GM19240 (cell line): ENCODE data around the gene SPAG6.
"Not testable (repeated sequence)": the region's sequence is repeated elsewhere in the genome, so short reads cannot be mapped to it uniquely, and the experiment has no call there.

ENCODE experiments used
- DNase-seq: peaks from one replicate; pipeline ENCODE4 v3.0.0; 2011; ENCODE audit warnings: low spot score; ENCODE audit not compliant: insufficient read length

SPAG6 gene

DNA sequence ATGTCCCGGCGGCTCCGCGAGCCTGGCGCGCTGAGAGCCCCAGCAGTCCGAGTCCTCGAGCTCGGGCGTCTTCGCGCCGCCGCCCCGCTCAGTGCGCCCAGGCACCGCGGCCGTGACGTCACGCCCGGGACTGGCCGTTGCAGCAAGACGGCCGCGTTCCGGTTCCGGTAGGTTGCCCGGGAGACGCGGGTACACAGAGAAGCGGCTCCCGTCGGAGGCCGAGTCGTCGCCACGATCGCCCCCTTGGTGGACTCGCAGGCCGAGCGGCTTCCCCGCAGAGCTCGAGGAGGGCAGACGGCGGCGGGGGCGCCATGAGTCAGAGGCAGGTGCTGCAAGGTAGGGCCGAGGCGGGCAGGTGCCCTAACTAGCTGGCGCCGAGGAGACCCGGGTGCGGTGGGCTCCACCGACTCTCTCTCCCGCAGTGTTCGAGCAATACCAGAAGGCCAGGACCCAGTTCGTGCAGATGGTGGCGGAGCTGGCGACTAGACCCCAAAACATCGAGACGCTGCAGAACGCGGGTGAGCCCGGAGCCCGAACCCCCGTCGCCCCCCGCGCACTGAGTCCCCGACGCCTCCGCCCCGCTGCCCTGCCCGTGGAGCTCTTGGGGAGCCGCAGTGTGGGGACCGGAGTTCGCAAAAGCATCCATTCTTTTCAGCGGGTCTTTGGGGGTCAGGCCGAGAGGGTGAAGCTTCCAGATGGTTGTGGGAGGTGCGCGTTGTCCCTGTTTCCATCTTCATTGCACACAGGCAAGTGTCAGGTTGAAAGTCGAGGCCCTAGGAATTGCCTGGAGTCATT, at the start of gene SPAG6:
Gene SPAG6, plus strand, starts transcription at position 196 of the 795 bp plus-strand sequence. Its CDS starts 116 bp downstream, at position 312.
- no peak for DNase-seq

GRCh38 chr10:22301193-22301592, 44.1 kb upstream of the SPAG6 start:
- DNase-seq, result no peak

GRCh38 chr10:22303461-22303860, 41.8 kb upstream of the SPAG6 start:
- DNase-seq, result no peak

DNA sequence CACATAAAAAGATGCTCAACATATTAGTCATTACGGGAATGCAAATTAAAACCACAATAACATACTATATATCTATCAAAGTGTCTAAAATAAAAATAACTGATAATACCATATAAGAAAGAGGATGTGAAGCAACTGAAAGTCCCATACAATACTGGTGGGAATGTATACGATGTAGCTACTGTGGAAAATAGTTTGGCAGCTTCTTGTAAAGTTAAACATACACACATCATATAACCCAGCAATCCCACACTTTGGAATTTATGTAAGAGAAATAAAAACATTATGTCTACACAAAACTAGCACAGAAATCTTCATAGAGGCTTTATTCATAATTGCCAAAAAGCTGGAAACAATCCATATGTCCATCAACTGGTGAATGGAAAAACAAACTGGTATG, 39.6 kb upstream of the SPAG6 start:
- no peak for DNase-seq

DNA sequence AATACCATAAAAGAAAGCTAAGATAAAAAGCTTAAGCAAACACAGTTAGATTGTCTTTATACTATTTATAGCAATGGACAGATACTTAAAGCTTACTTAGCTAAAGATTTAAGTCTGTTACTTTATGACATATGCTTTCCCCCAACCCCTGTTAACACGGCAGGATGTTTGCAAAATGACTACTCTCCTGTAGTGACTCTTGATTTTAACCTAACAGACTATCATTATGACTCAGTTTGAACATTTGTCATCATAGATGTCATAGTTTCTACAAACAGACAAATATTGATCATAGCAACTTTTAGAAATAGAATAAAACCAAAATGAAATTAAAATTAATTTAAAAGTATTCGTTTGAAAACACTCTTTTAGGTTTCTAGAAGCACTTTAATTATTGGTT, 36.9 kb upstream of the SPAG6 start:
- DNase-seq, result no peak

DNA sequence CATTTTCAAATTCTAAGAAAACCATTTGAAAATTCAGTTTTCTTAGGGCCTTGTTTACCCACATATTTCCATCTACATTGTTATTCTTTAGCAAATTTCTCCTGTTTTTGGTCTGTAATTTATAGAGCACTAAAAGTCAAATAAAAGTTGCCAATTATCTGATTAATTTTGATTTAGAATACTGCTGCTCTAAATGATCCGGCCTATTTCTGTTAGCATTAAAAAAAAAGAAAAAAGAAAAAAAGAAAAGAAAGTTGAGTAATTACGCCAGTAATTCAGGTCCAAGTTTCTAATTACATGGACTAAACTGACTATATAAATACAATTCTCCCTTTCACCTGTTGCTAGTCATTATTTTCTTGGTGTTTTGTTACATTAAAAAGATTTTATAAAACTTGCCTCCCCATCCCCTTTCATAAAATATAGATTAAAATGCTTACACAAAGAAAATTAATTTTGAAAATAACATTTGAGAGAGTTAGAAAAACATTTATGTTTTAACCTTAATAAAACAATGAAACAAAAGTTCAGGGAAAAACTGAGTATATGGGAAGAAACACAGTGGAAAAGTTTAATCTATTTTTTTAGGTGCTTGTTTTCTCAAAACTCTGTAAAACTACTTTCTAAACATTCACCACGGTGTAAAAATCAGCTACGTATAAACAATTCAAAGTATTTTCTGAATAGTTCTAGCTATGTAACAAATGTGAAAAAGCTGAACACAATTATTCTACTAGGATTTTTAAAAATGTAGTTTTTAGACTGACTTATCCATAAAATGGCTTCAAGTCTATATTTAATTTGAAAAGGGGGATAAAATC, 35.9 kb upstream of the SPAG6 start:
- DNase-seq, result no peak

- DNase-seq, result not testable (repeated sequence)
Measured at GRCh38 chr10:22310012-22310411, 35.3 kb upstream of the SPAG6 start.

DNA sequence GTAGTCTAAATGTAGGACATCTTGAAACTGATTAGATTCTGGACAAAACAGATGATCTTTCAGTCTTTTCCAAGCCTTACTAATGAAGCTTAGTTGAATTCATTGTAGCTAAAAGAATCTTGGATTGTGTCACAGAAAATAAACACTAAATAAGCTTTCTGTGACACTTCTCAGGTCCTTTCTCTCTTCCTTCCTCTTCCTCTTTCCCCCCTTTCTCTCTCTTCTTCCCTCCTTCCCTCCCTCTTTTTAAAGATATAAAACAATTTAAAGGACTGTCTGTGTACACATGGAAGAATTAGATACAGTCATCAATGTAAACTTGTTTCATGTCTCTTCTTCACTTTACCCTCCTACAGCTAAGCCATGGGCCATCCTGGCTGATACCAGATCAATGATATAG, 34.4 kb upstream of the SPAG6 start:
- no peak for DNase-seq

- DNase-seq, result no peak
Measured at GRCh38 chr10:22314852-22315251, 30.4 kb upstream of the SPAG6 start.

DNA sequence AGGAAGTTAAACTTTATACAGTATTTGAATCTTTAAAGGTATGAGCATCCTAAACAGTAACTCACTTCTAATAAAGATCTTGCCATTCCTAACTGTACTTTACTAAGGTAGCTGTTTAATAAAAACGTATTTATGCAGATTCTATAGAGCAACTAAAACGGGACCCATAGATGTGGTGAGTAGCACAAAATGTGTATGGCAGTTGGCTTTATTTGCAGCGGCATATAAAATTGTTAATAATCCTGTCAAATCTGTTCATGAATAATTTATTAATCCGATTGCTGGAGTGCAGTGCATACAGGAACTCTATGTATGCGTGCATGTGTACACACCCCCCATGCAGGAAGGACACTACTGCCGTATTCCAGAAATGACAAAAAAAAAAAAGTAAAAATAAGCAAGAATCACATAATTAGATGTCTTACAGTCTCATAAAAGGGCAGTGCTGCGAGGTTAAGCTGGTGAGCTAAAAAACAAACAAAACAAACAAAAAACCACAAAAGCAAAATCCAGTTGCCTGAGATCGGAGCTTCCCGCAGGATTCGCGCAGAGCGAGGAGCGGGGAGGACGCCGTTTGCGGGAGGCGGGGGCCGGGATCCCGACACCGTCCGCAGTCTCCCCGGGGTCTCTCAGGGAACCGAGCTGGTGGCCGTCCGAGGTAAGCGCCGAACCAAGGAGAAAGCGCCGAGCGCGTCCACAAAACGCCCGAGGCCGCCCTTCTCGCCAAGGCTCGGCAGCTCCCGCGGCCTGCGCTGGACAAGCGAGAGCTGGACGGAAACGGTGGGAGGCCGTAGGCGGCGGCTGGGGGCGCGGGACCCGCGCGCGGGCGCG, 29.6 kb upstream of the SPAG6 start:
- no peak for DNase-seq

GRCh38 chr10:22316286-22317075, 28.8 kb upstream of the SPAG6 start, which contains the start of gene COMMD3:
COMMD3 (plus strand) TSS chr10:22316388; CDS start chr10:22316418, 30 bp downstream.
- peak; percentile 53 for DNase-seq

DNA sequence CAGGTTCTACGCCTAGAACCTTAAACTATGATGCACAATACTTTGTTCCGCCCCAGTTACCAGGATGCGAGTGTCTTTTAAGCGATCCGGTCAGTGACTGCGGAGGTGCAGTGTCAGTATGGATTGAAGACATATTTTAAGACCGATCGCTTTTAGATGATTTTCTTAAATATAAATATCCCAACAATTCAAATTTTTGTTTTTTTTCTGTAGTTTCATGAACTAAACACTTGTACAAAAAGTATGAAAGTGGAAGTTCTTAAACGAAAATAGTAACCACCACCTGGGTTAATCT, 28.3 kb upstream of the SPAG6 start:
- no peak for DNase-seq

GRCh38 chr10:22317771-22318565, 27.3 kb upstream of the SPAG6 start:
- DNase-seq, result no peak

- DNase-seq, result no peak
Measured at GRCh38 chr10:22318772-22319171, 26.5 kb upstream of the SPAG6 start.

- DNase-seq, result no peak
Measured at GRCh38 chr10:22319547-22319979, 25.7 kb upstream of the SPAG6 start.

GRCh38 chr10:22319980-22320558, 25.2 kb upstream of the SPAG6 start:
- DNase-seq, result no peak

- DNase-seq, result peak; percentile 74
Measured at GRCh38 chr10:22320591-22321155, 24.6 kb upstream of the SPAG6 start, which contains the start of gene BMI1. BMI1 (plus strand) TSS chr10:22321099; CDS start chr10:22326450, 5,351 bp downstream.

DNA sequence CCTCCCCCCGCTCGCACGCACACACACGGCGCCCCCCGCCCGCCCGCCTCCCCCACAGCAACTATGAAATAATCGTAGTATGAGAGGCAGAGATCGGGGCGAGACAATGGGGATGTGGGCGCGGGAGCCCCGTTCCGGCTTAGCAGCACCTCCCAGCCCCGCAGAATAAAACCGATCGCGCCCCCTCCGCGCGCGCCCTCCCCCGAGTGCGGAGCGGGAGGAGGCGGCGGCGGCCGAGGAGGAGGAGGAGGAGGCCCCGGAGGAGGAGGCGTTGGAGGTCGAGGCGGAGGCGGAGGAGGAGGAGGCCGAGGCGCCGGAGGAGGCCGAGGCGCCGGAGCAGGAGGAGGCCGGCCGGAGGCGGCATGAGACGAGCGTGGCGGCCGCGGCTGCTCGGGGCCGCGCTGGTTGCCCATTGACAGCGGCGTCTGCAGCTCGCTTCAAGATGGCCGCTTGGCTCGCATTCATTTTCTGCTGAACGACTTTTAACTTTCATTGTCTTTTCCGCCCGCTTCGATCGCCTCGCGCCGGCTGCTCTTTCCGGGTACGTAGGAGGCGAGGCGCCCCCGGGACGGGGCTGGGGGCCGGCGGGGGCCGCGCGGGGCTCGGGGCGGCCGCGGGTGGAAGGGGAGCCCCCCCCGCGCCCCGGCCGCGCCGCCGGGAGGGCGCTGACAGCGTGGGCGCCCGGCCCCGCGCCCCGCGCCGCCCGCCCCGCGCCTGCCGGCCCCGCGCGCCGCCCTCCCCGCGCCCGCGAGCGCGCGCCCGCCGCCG, 24.0 kb upstream of the SPAG6 start:
- peak; percentile 56 for DNase-seq
